Panc1 (cell line): ENCODE data around the gene ZNF497. TPM values are rescaled to one million over a fixed set of nuclear protein-coding genes. Genes with fewer than 3 reads are reported as not detected.
"Not testable (repeated sequence)": the region's sequence is repeated elsewhere in the genome, so short reads cannot be mapped to it uniquely, and the experiment has no call there.

Experiments used
- ATAC-seq: fragments of 200-7000 bp; cut with Tn5 transposase; 2 replicates; pipeline ENCODE4 v1.9.1; 2020; ENCODE audit warnings: mild to moderate bottlenecking, moderate library complexity
- BruUV-seq: library from RNA; stranded (reverse); fragments of 400-500 nt; replicated peaks from 2 replicates; lab custom pipeline; 2021; lab: Mats Ljungman, UMichigan
- CTCF ChIA-PET: fragments of 300-600 bp; sonication (Branson Sonifier 250); formaldehyde crosslinking; loops from one replicate; lab custom pipeline; 2022; ENCODE audit warnings: antibody characterized with exemption; lab: Charles Lee
- POLR2A ChIA-PET: fragments of 300-600 bp; sonication (Branson Sonifier 250); formaldehyde crosslinking; loops from one replicate; lab custom pipeline; 2022; ENCODE audit warnings: antibody characterized with exemption; lab: Charles Lee
- DNase-seq: peaks from one replicate; pipeline ENCODE4 v3.0.0-alpha.2; 2010; ENCODE audit warnings: low read depth, low spot score
- H3K27ac ChIP-seq: 2 replicates; pipeline ENCODE4 v1.5.1; 2011; ENCODE audit warnings: mild to moderate bottlenecking, low read length, inconsistent platforms
- H3K27me3 ChIP-seq: fragments of 200-500 bp; sonication (Bioruptor generic); 2 replicates; pipeline ENCODE4 v1.6.0; 2014; ENCODE audit warnings: low read length, inconsistent platforms; ENCODE audit not compliant: control insufficient read depth, insufficient read depth
- H3K36me3 ChIP-seq: fragments of 200-500 bp; sonication (Bioruptor generic); 2 replicates; pipeline ENCODE4 v1.5.1; 2014; ENCODE audit warnings: inconsistent platforms, mild to moderate bottlenecking, low read length, moderate library complexity; ENCODE audit not compliant: control insufficient read depth, insufficient read depth
- H3K4me1 ChIP-seq: 2 replicates; pipeline ENCODE4 v1.5.1; 2011; ENCODE audit warnings: inconsistent platforms, mild to moderate bottlenecking, low read length, moderate library complexity; ENCODE audit not compliant: control insufficient read depth, insufficient read depth
- H3K4me3 ChIP-seq, 2 experiments: 2 replicates each; pipeline ENCODE4 v1.5.1; 2011 to 2012; ENCODE audit warnings: low read depth in 2 of 2, low read length in 2 of 2, mild to moderate bottlenecking in 2 of 2, inconsistent platforms in 1 of 2, moderate library complexity in 1 of 2
- H3K9me3 ChIP-seq: fragments of 200-500 bp; sonication (Bioruptor generic); 2 replicates; pipeline ENCODE4 v1.5.1; 2014; ENCODE audit warnings: low read depth, mild to moderate bottlenecking, inconsistent platforms, low read length, moderate library complexity; ENCODE audit not compliant: control insufficient read depth, insufficient read depth
- POLR2AphosphoS5 ChIP-seq: IDR thresholded peaks from 2 replicates; pipeline ENCODE4 v1.6.1; 2012; ENCODE audit warnings: mild to moderate bottlenecking, low read depth, low read length, moderate library complexity
- SIN3A ChIP-seq: IDR thresholded peaks from 2 replicates; pipeline ENCODE4 v1.6.1; 2012; ENCODE audit warnings: low read depth, mild to moderate bottlenecking, low read length, moderate library complexity, borderline replicate concordance; ENCODE audit not compliant: insufficient read depth
- TCF7L2 ChIP-seq: IDR thresholded peaks from 2 replicates; pipeline ENCODE4 v1.6.1; 2011; ENCODE audit warnings: mild to moderate bottlenecking, low read depth, low read length, inconsistent platforms
- in situ Hi-C: cut with HindIII; loops from 2 replicates; pipeline ENCODE4 v1.10.0; 2016; ENCODE audit warnings: low sequenced_read_pairs, low pct_unique_long_range_greater_than_20kb
- intact Hi-C: fragments of 100-400 bp; cut with micrococcal nuclease; formaldehyde crosslinking; loops from one replicate; pipeline ENCODE4 v1.10.0; 2022; ENCODE audit not compliant: unreplicated experiment
- total RNA-seq: library from RNA; stranded (reverse); gene quantifications from one replicate; pipeline ENCODE4 v1.2.1, GENCODE V29; 2021; ENCODE audit not compliant: unreplicated experiment
- TF ChIP-seq, protein P1 (sequence below), 2 experiments: IDR thresholded peaks; 2 replicates each; pipeline ENCODE4 v1.6.1; 2011 to 2012; ENCODE audit warnings: low read depth in 2 of 2, control low read depth in 1 of 2, low read length in 1 of 2, mild to moderate bottlenecking in 1 of 2, moderate library complexity in 1 of 2; ENCODE audit not compliant: insufficient read depth in 1 of 2
- TF ChIP-seq, protein P2 (sequence below): fragments of 450-650 bp; IDR thresholded peaks from 2 replicates; pipeline ENCODE4 v1.5.1; 2017; ENCODE audit warnings: mild to moderate bottlenecking

ZNF497 gene
- total RNA-seq, 1 experiment from 2014 or later = 1.9 TPM

DNA sequence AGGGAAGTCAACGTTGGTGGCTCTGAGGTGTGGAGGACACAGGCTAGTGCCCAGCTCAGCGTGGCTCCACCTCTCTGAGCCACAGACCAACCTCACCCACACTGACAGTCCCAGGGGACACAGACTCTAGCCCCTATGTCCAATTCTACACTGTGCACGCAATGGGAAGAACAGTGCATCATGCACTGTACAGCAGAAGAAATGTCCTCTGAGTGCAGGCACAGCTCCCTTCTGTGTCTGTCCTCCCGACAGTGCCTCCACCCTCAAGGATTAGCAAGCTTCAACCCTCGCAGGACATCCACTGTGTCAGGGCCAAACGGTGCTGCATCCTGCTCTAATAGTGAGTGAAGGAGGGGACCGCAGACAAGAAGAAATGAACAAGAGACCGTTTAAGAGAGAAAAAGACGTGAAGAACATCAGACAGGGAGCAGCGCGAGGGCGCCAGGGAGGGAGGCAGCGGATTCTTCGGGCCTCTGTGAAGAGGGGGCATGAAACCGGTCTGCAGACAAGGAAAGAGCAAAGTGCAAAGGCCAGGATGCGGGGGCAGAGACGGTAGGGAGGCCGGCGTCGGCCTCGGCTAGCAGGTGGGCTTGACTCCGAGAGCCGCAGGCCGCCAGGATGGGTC lies 17.6 kb upstream of the ZNF497 start:
- no peak for DNase-seq
- ATAC-seq = no peak
- Histone ChIP-seq H3K9me3 (no peaks in the 10 kb centered on the region), H3K27ac (peak overlapping the region; percentile 89), H3K27me3 (no peaks in the 10 kb centered on the region), H3K36me3 (no peaks in the 10 kb centered on the region), H3K4me1 (peaks cover 20% of the 10 kb centered on the region), H3K4me3 (peak overlapping the region; percentile 64 to 94)
- intact Hi-C loops = no loop called here
- BruUV-seq = TSS peak; percentile 59
- POLR2A ChIA-PET = interaction anchor here (0.5 to 0.6 kb wide), 2 partner anchors 20 to 113 kb away, joined by 8 to 11 read pairs; no protein-coding TSS in a partner anchor
- CTCF ChIA-PET = no interaction called here
- in situ Hi-C loops = no loop called here
- TF ChIP-seq SIN3A = no peak
- TF ChIP-seq, protein P1, sequence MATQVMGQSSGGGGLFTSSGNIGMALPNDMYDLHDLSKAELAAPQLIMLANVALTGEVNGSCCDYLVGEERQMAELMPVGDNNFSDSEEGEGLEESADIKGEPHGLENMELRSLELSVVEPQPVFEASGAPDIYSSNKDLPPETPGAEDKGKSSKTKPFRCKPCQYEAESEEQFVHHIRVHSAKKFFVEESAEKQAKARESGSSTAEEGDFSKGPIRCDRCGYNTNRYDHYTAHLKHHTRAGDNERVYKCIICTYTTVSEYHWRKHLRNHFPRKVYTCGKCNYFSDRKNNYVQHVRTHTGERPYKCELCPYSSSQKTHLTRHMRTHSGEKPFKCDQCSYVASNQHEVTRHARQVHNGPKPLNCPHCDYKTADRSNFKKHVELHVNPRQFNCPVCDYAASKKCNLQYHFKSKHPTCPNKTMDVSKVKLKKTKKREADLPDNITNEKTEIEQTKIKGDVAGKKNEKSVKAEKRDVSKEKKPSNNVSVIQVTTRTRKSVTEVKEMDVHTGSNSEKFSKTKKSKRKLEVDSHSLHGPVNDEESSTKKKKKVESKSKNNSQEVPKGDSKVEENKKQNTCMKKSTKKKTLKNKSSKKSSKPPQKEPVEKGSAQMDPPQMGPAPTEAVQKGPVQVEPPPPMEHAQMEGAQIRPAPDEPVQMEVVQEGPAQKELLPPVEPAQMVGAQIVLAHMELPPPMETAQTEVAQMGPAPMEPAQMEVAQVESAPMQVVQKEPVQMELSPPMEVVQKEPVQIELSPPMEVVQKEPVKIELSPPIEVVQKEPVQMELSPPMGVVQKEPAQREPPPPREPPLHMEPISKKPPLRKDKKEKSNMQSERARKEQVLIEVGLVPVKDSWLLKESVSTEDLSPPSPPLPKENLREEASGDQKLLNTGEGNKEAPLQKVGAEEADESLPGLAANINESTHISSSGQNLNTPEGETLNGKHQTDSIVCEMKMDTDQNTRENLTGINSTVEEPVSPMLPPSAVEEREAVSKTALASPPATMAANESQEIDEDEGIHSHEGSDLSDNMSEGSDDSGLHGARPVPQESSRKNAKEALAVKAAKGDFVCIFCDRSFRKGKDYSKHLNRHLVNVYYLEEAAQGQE (IDR thresholded peaks at IDR 0.05; ENCODE audit: insufficient read depth in 1 of 2, low read depth in 2 of 2, low read length in 1 of 2) = no peak
- TF ChIP-seq, protein P2, sequence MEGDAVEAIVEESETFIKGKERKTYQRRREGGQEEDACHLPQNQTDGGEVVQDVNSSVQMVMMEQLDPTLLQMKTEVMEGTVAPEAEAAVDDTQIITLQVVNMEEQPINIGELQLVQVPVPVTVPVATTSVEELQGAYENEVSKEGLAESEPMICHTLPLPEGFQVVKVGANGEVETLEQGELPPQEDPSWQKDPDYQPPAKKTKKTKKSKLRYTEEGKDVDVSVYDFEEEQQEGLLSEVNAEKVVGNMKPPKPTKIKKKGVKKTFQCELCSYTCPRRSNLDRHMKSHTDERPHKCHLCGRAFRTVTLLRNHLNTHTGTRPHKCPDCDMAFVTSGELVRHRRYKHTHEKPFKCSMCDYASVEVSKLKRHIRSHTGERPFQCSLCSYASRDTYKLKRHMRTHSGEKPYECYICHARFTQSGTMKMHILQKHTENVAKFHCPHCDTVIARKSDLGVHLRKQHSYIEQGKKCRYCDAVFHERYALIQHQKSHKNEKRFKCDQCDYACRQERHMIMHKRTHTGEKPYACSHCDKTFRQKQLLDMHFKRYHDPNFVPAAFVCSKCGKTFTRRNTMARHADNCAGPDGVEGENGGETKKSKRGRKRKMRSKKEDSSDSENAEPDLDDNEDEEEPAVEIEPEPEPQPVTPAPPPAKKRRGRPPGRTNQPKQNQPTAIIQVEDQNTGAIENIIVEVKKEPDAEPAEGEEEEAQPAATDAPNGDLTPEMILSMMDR = no peak
- TF ChIP-seq TCF7L2 = no peak
- no peak for TF ChIP-seq POLR2AphosphoS5

DNA sequence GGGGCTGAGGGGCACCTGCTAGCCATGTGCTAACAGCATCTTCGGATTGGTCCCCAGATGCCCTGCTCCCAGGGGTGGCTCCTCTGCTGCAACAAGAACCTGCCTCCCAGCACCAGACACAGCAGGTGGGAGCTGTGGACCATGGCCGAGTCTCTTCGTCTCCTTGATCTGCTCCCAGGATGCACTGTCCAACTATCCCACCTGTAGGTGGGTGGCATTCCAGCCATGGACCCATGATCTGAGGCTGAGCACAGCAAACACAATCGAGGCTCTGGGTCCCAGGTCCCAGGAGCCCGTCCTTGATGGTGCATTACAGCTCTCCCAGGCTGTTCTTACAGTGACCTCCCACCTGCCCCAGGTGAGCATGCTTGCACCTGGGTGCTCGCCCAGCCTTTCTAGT lies 16.7 kb upstream of the ZNF497 start:
- Histone ChIP-seq H3K9me3 (no peaks in the 10 kb centered on the region), H3K4me3 (no peak overlapping the region; a peak in 1 of 4 replicates), H3K36me3 (no peaks in the 10 kb centered on the region), H3K27ac (no peak overlapping the region), H3K27me3 (no peaks in the 10 kb centered on the region), H3K4me1 (peaks cover 15% of the 10 kb centered on the region)
- ChIA-PET CTCF (no interaction called here), POLR2A (interaction anchor here (0.5 kb wide), 1 partner anchor 19 kb away, joined by 11 read pairs; no protein-coding TSS in a partner anchor)
- no TSS peak for BruUV-seq
- intact Hi-C loops (no loop called here), in situ Hi-C loops (no loop called here)
- TF ChIP-seq, protein P2 = no peak
- TF ChIP-seq, protein P1 (IDR thresholded peaks at IDR 0.05; ENCODE audit: insufficient read depth in 1 of 2, low read depth in 2 of 2, low read length in 1 of 2) = no peak
- DNase-seq = no peak
- no peak for ATAC-seq

DNA sequence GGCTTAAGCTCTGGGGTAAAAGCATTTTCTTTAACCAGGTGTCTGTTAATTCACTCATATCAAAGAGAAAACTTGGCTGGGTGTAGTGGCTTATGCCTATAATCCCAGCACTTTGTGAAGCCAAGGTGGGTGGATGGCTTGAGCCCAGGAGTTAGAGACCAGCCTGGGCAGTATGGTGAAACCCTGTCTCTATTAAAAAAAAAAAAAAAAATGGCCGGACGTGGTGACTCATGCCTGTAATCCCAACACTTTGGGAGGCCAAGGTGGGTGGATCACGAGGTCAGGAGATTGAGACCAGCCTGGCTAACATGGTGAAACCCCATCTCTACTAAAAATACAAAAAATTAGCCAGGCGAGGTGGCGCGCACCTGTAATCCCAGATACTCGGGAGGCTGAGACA lies 14.2 kb upstream of the ZNF497 start:
- H3K9me3 ChIP-seq, H3K27ac ChIP-seq, H3K4me1 ChIP-seq, BruUV-seq, DNase-seq, POLR2A ChIA-PET, H3K27me3 ChIP-seq, H3K4me3 ChIP-seq, in situ Hi-C loops, ATAC-seq, intact Hi-C loops, H3K36me3 ChIP-seq: not testable (repeated sequence)
- CTCF ChIA-PET = interaction anchor here (0.7 kb wide), 1 partner anchor 25 kb away, joined by 5 read pairs; no protein-coding TSS in a partner anchor
